DLD1 (cell line): ENCODE data around the gene MARS1.
"Not testable (repeated sequence)": the region's sequence is repeated elsewhere in the genome, so short reads cannot be mapped to it uniquely, and the experiment has no call there.

Source experiments
- in situ Hi-C: cut with HindIII; loops from 2 replicates; pipeline ENCODE4 v1.10.0; 2017; ENCODE audit warnings: low sequenced_read_pairs

Gene MARS1

DNA sequence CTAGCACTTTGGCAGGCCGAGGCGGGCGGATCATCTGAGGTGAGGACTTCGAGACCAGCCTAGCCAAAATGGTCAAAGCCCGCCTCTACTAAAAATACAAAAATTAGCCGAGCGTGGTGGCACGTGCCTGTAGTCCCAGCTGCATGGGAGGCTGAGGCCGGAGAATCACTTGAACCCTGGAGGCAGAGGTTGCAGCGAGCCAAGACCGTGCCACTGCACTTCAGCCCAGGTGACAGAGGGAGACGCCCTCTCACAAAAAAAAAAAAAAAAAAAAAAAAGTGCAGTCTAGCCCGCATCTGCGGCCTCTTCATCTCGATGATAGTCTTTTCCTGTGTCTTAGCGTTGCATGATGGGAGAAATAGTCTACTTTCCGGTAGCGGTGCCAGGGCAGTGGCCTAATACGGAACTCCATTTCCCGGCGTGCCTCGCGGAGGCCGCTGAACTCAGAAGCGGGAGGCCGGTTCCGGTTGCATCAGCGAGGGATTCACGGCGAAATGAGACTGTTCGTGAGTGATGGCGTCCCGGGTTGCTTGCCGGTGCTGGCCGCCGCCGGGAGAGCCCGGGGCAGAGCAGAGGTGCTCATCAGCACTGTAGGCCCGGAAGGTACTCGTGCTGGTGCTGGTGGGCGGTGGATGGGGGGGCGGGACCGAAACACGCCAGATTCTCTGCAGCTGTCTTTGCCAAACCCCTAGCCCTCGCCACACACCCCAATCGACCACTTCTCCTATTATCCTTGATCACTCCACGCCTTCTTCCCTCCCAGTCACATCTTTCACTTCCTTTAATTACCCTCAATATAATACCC is at the start of gene MARS1:
Gene MARS1 (plus strand): TSS at position 472 of the 805 bp plus-strand sequence. CDS start 23 bp downstream, at position 495.
- in situ Hi-C loops = no loop called here

DNA sequence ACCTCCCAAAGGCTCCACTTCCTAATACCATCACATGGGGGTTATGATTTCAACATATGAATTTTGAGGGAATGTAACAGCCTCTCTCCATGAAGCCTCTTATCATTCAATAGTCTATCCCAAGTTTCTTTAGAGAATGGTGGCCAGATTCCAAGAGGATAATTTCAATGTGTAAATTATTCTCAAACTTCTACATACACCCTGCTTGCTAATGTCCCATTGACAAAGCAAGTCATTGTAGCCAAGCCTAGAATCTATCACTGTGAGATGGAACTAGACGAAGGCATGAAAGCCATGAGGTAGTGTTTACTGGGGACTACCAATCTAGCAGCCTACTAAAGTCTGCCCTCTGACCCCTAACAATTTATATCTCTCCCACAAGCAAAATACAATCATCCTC is 49.5 kb upstream of the MARS1 start:
- in situ Hi-C loops = no loop called here

GRCh38 chr12:57439762-57440266 is 48.1 kb upstream of the MARS1 start:
- in situ Hi-C loops = no loop called here

DNA sequence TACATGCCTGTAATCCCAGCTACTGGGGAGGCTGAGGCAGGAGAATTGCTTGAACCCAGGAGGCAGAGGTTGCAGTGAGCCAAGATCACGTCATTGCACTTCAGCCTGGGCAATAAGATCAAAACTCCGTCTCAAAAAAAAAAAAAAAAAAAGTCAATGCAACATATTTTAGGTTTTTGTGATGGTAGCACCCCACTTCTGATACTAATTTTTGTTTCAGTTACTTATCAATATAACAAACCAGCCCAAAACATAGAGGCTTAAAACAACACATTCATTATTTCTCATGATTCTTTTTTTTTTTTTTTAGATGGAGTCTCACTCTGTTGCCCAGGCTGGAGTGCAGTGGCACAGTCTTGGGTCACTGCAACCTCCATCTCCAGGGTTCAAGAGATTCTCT is 46.5 kb upstream of the MARS1 start:
- in situ Hi-C loops = not testable (repeated sequence)

DNA sequence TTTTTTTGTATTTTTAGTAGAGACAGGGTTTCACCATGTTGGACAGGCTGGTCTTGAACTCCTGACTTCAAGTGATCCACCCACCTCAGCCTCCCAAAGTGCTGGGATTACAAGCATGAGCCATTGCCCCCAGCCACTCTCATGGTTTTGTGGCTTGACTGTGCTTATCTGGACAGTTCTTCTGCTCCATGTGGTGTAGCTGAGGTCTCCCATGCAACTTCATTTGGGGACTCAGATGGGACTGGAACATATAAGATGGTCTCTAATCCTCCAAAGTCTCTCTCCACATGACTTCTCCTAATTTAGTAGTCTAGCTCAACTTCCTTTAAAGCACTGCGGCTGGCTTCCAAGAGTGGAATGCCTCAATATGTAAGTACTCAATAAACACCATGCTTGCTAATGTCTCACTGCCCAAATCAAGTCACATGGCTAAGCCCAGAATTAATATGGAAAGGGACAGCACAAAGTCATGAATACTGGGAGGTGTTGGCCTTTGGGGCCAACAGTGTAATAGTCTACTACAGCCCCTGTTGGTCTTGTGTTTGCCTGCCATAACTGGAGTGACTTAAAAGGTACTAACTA is 45.9 kb upstream of the MARS1 start:
- in situ Hi-C loops = no loop called here

DNA sequence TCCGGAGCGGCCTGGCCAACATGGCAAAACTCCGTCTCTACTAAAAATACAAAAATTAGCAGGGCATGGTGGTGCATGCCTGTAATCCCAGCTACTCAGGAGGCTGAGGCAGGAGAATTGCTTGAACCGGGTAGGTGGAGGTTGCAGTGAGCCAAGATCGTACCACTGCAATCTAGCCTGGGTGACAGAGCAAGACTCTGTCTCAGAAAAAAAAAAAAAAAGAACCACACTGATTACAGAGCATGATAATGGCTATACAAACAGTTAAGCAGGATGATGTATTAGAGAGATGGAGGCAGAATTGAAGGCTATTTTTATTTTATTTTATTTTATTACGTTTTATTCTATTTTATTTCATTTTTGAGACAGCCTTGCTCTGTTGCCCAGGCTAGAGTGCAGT is 43.5 kb upstream of the MARS1 start:
- in situ Hi-C loops = not testable (repeated sequence)

DNA sequence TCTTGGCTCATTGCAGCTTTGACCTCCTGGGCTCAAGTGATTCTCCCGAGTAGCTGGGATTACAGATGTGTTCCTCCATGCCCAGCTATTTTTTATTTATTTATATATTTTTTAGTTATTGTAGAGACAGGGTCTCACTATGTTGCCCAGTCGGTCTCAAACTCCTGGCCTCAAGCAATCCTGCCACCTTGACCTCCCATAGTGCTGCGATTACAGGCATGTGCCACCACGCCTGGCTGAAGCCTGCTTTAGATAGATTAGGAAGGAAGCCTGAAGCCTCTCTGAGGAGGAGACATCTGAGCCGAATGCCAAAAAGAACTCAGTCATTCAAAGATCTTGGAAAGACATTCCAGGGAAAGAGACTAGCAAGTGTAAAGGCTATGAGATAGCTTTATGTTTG is 43.1 kb upstream of the MARS1 start:
- in situ Hi-C loops = no loop called here

- in situ Hi-C loops = no loop called here
Observed at GRCh38 chr12:57446292-57446960, 41.4 kb upstream of the MARS1 start.

- in situ Hi-C loops = no loop called here
Observed at GRCh38 chr12:57448669-57449068, 39.2 kb upstream of the MARS1 start.

GRCh38 chr12:57449375-57449774 is 38.5 kb upstream of the MARS1 start:
- in situ Hi-C loops = no loop called here

- in situ Hi-C loops = no loop called here
Observed at GRCh38 chr12:57450057-57450456, 37.8 kb upstream of the MARS1 start.

DNA sequence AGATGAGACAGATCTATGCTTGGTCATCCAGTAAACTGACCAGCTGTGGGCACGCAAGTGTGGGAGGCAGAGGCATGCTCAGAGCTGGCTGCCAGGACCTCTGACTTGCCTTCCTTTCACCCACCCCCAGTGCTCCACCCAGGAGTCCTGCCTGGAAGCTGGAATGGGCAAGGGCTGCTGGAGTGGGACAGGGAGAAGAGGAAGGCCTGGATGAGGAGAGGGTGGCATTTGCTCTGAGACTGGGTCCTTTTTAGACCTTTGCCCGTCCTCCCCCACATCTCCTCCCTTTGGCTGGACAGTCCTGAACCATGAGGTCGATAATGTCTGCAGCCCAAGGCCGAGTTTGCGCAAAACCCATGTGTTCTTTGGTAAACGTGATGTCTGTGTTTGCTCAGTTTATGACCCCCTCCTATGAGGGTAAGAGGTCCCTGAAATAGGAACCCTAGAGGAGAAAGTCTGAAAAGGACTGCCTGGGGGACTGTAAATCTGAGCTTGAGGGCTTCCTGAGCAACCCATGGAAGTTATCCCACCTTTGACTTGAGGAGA is 36.6 kb upstream of the MARS1 start:
- in situ Hi-C loops = no loop called here

- in situ Hi-C loops = no loop called here
Observed at GRCh38 chr12:57452181-57452936, 35.5 kb upstream of the MARS1 start.

DNA sequence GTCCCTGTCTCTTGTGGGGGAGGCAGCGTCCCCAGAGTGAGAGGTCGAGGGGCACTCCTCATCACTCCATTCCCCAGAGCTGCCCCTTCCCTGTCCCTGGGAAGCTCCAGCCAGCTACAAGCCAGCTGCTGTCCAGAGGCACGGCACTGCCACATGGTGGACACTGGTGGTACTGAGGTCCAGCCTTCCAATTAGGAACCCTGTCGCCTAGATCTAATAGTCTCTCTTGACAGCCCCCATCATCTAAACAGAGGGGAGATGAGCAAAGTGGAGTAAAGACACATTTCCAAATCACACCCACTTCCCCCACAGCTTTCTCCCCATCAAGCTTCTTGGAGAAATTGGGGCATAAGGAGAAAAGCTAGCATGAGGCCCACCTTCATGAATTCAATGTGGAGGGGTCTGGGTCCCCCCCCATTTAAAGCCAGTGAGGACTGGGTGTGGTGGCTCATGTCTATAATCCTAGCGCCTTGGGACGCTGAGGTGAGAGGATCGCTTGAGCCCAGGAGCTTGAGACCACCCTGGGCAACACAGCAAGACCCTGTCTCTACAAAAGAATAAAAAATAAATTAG is 34.8 kb upstream of the MARS1 start:
- in situ Hi-C loops = no loop called here

DNA sequence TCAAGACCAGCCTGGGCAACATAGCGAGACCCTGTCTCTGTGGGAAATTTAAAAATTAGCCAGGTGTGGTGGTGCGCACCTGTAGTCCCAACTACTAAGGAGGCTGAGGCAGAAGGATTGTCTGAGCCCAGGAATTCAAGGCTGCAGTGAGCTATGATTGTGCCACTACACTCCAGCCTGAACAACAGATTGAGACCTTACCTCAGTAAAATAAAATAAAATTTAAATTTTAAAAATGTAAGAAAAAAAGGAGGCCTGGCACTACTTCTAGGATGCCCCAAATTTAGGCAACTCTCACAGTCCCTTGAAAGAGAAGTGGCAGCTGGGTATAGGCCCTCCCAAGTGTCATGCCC is 33.7 kb upstream of the MARS1 start:
- in situ Hi-C loops = no loop called here

- in situ Hi-C loops = no loop called here
Observed at GRCh38 chr12:57454566-57455373, 33.1 kb upstream of the MARS1 start, which contains the start of gene INHBE. TSS of gene INHBE (plus strand) at chr12:57455307. CDS start at chr12:57455537, 230 bp downstream.

- in situ Hi-C loops = no loop called here
Observed at GRCh38 chr12:57455374-57456144, 32.3 kb upstream of the MARS1 start.

- in situ Hi-C loops = no loop called here
Observed at GRCh38 chr12:57456145-57456700, 31.6 kb upstream of the MARS1 start.
